ENCODE results near the gene POLR2E.

DNA sequence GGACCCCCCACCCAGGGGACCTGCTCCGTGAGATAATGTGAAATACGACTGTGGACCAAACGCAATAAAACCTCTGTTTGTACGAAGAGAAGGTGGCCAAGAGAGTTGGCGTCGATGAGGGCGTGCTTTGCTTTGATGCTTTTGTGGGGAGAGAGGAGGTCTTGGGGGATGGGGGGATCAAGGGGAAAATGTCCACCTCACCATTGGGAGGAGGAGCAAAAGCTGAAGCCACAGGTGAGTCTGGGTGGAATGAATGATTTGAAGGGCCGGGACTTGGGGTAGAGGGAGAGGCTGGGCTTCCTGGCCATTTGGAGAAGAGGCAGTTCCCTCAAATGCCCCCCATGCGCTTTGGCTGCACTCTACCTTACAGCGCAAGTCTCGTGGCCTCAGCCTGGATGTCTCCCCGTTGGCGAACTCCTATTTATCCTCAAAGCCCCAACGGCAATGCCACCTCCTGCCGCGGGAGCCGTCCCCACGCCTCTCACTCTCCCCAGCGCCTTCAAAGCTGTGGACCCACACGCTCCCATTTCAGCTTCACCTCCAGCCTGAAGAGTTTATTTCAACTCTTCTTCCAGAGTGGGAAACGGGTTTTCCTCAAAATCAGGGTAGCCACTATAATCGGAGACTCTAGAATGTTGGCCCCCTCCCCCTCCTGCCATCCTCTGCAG is 56.1 kb downstream of the POLR2E start:
- TF ChIP-seq, protein P1, sequence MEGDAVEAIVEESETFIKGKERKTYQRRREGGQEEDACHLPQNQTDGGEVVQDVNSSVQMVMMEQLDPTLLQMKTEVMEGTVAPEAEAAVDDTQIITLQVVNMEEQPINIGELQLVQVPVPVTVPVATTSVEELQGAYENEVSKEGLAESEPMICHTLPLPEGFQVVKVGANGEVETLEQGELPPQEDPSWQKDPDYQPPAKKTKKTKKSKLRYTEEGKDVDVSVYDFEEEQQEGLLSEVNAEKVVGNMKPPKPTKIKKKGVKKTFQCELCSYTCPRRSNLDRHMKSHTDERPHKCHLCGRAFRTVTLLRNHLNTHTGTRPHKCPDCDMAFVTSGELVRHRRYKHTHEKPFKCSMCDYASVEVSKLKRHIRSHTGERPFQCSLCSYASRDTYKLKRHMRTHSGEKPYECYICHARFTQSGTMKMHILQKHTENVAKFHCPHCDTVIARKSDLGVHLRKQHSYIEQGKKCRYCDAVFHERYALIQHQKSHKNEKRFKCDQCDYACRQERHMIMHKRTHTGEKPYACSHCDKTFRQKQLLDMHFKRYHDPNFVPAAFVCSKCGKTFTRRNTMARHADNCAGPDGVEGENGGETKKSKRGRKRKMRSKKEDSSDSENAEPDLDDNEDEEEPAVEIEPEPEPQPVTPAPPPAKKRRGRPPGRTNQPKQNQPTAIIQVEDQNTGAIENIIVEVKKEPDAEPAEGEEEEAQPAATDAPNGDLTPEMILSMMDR (conservative IDR thresholded peaks at IDR 0.05 in 1 of 2, IDR thresholded peaks at IDR 0.05 in 1 of 2; ENCODE audit: extremely low read depth in 1 of 2, insufficient read depth in 1 of 2, low read depth in 1 of 2, low read length in 2 of 2) = no peak
- no peak for TF ChIP-seq EZH2 (IDR thresholded peaks at IDR 0.05; ENCODE audit: borderline replicate concordance, low read length)
